Osteoblast (primary cell): ENCODE data around the gene TINCR. TPM values are rescaled to one million over a fixed set of nuclear protein-coding genes. Genes with fewer than 3 reads are reported as not detected.

Source experiments
- DNase-seq: peaks from one replicate; pipeline ENCODE4 v3.0.0; 2011; ENCODE audit warnings: low spot score, mixed read lengths; ENCODE audit not compliant: insufficient read length; ENCODE audit errors: missing footprints
- H2AFZ ChIP-seq: 2 replicates; pipeline ENCODE4 v1.6.0; 2011; ENCODE audit warnings: mild to moderate bottlenecking, low read length
- H3K27ac ChIP-seq: 2 replicates; pipeline ENCODE4 v1.5.1; 2011; ENCODE audit warnings: mild to moderate bottlenecking, low read depth, low read length, moderate library complexity
- H3K27me3 ChIP-seq: 2 replicates; pipeline ENCODE4 v1.6.0; 2012; ENCODE audit warnings: mild to moderate bottlenecking, control low read depth, inconsistent platforms, low read length, moderate library complexity; ENCODE audit not compliant: insufficient read depth
- H3K36me3 ChIP-seq: 2 replicates; pipeline ENCODE4 v1.5.1; 2011; ENCODE audit warnings: mild to moderate bottlenecking, low read length, control low read depth, moderate library complexity; ENCODE audit not compliant: insufficient read depth
- H3K4me1 ChIP-seq: 2 replicates; pipeline ENCODE4 v1.5.1; 2011; ENCODE audit warnings: mild to moderate bottlenecking, low read length, control low read depth, moderate library complexity; ENCODE audit not compliant: insufficient read depth
- H3K4me2 ChIP-seq: 2 replicates; pipeline ENCODE4 v1.6.0; 2011; ENCODE audit warnings: mild to moderate bottlenecking, low read length; ENCODE audit not compliant: insufficient read depth
- H3K4me3 ChIP-seq: fragments of 200-600 bp; sonication (generic); 3 replicates; pipeline ENCODE4 v1.5.1; 2012; ENCODE audit warnings: mild to moderate bottlenecking, low read length, inconsistent platforms; ENCODE audit not compliant: insufficient read depth
- H3K79me2 ChIP-seq: 2 replicates; pipeline ENCODE4 v1.6.0; 2012; ENCODE audit warnings: mild to moderate bottlenecking, low read length, control low read depth, inconsistent platforms; ENCODE audit not compliant: insufficient read depth
- H3K9me3 ChIP-seq: 2 replicates; pipeline ENCODE4 v1.5.1; 2011; ENCODE audit warnings: low read depth, low read length, control low read depth
- H4K20me1 ChIP-seq: 2 replicates; pipeline ENCODE4 v1.6.0; 2012; ENCODE audit warnings: mild to moderate bottlenecking, low read length, control low read depth; ENCODE audit not compliant: insufficient read depth
- CTCF ChIP-seq: IDR thresholded peaks from 2 replicates; pipeline ENCODE4 v1.5.1; 2011; ENCODE audit warnings: mild to moderate bottlenecking, low read depth, low read length, moderate library complexity; ENCODE audit errors: extremely low read depth
- total RNA-seq: library from RNA; depleted of rRNA; stranded (reverse); fragments of >200 nt; gene quantifications from 2 replicates; pipeline ENCODE4 v1.2.3, GENCODE V29; 2012

The TINCR gene
- total RNA-seq, 1 donor = 0.36 TPM

- Histone ChIP-seq H2AFZ (no peak overlapping the region), H3K4me3 (no peak overlapping the region), H3K27ac (no peak overlapping the region), H3K36me3 (no peaks in the 10 kb centered on the region), H3K4me1 (no peaks in the 10 kb centered on the region), H4K20me1 (no peaks in the 10 kb centered on the region), H3K27me3 (peaks cover 16% of the 10 kb centered on the region), H3K9me3 (no peaks in the 10 kb centered on the region), H3K79me2 (no peaks in the 10 kb centered on the region), H3K4me2 (no peak overlapping the region)
- peak; percentile 18 for DNase-seq
- no peak for TF ChIP-seq CTCF
These were observed 12.9 kb downstream of the TINCR start for GRCh38 chr19:5554828-5555227.

GRCh38 chr19:5553892-5554291 is 13.9 kb downstream of the TINCR start:
- H2AFZ ChIP-seq = no peak overlapping the region

GRCh38 chr19:5547881-5548280 is 19.9 kb downstream of the TINCR start:
- Histone ChIP-seq H3K36me3 (no peaks in the 10 kb centered on the region), H4K20me1 (no peaks in the 10 kb centered on the region), H3K79me2 (no peaks in the 10 kb centered on the region), H3K27ac (no peak overlapping the region), H3K27me3 (peaks cover 2% of the 10 kb centered on the region), H3K4me1 (no peaks in the 10 kb centered on the region), H3K9me3 (no peaks in the 10 kb centered on the region), H2AFZ (no peak overlapping the region), H3K4me2 (peak overlapping the region; percentile 9), H3K4me3 (no peak overlapping the region)
- peak; percentile 23 for DNase-seq
- TF ChIP-seq CTCF = peak; percentile 68

More at GRCh38 chr19:5553892-5554291, 13.9 kb downstream of the TINCR start:
- no peak overlapping the region for H3K4me3 ChIP-seq
- H4K20me1 ChIP-seq = no peaks in the 10 kb centered on the region
- no peaks in the 10 kb centered on the region for H3K9me3 ChIP-seq
- no peak overlapping the region for H3K4me2 ChIP-seq
- no peaks in the 10 kb centered on the region for H3K4me1 ChIP-seq
- peak; percentile 35 for DNase-seq
- H3K27me3 ChIP-seq = peaks cover 16% of the 10 kb centered on the region
- H3K27ac ChIP-seq = no peak overlapping the region
- TF ChIP-seq CTCF = no peak
- H3K36me3 ChIP-seq = no peaks in the 10 kb centered on the region
- H3K79me2 ChIP-seq = no peaks in the 10 kb centered on the region

GRCh38 chr19:5545984-5546383 is 21.8 kb downstream of the TINCR start:
- Histone ChIP-seq H3K27me3 (peaks cover 2% of the 10 kb centered on the region), H2AFZ (no peak overlapping the region), H3K36me3 (no peaks in the 10 kb centered on the region), H3K4me2 (no peak overlapping the region), H3K4me1 (no peaks in the 10 kb centered on the region), H3K9me3 (no peaks in the 10 kb centered on the region), H3K4me3 (no peak overlapping the region), H4K20me1 (no peaks in the 10 kb centered on the region), H3K27ac (no peak overlapping the region), H3K79me2 (no peaks in the 10 kb centered on the region)
- no peak for DNase-seq
- TF ChIP-seq CTCF = no peak
